ENCODE data around the gene PDS5B. TPM values are rescaled to one million over a fixed set of nuclear protein-coding genes. Genes with fewer than 3 reads are reported as not detected.

Gene PDS5B
- total and polyA plus RNA-seq, 10 of the 15 experiments (the other 5 are each of a cell fraction or from before 2014, with no cell fraction given): 15.4 to 55.3 (median 30.7) TPM

DNA sequence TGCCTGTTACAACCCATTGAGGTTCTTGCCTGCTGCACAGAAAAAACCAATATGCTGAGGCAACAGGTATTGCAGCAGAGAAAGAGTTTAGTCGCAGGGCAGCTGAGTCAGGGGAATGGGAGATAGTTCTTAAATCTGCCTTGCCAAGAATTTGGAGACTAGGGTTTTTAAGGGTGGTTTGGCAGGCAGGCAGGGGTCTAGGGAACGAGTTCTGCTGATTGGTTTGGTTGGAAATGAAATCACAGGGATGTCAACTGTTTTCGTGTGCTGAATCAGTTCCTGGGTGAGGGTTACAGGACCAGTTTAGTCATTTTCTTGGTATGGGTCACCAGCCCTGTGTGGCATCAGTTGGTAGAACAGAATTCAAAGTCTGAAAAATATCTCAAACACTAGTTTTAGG is 36.6 kb downstream of the PDS5B start (continued):
- TF ChIP-seq NKRF (conservative IDR thresholded peaks at IDR 0.05): no peak

- RAD21 ChIA-PET (ENCODE audit: unreplicated experiment): no interaction called here
- Histone ChIP-seq H3K79me2 (ENCODE audit: control insufficient read depth, insufficient read depth, low read length) (peaks cover 82% of the 10 kb centered on the region), H2AFZ (ENCODE audit: control insufficient read depth, low read depth, low read length) (no peak overlapping the region), H3K27ac (ENCODE audit: control insufficient read depth, insufficient read depth) (no peak overlapping the region), H3K36me3 (ENCODE audit: control insufficient read depth in 2 of 2, insufficient read depth in 2 of 2, low read length in 1 of 2) (no peaks in the 10 kb centered on the region; a peak in 1 of 4 replicates), H3K4me1 (ENCODE audit: control insufficient read depth, insufficient read depth, low read length) (no peaks in the 10 kb centered on the region), H3K4me3 (no peak overlapping the region), H3K9ac (ENCODE audit: control insufficient read depth, insufficient read depth, low read length) (no peak overlapping the region), H3K9me3 (replicated peaks; ENCODE audit: control insufficient read depth, insufficient read depth, low read length) (peaks cover 13% of the 10 kb centered on the region), H3K4me2 (ENCODE audit: control insufficient read depth, insufficient read depth) (no peak overlapping the region), H4K20me1 (ENCODE audit: control insufficient read depth, insufficient read depth) (no peaks in the 10 kb centered on the region; the same call in 1 of the 2 replicates), H3K27me3 (replicated peaks in 1 of 2; ENCODE audit: control insufficient read depth in 2 of 2, insufficient read depth in 2 of 2, low read length in 1 of 2) (no peaks in the 10 kb centered on the region)
- in situ Hi-C loops (cut with MboI): no loop called here
- ATAC-seq (no peak), FAIRE-seq (no peak), DNase-seq (ENCODE audit: low read depth, low spot score) (no peak)
- 100% methylated on average over 1 of the region's 1 CpG for WGBS (ENCODE audit: insufficient coverage, insufficient replicate concordance, low lambda C conversion rate, missing lambda C conversion rate)
- CTCF ChIA-PET: interaction anchor here (0.7 to 2.9 kb wide), 4 partner anchors 12 to 37 kb away, joined by 3 to 9 read pairs (median 4); no protein-coding TSS in a partner anchor
- SMC1A ChIA-PET (ENCODE audit: uncharacterized antibody, unreplicated experiment): interaction anchor here (0.9 to 1.9 kb wide), 5 partner anchors 11 to 36 kb away, joined by 3 to 4 read pairs (median 4); no protein-coding TSS in a partner anchor
- BruUV-seq (replicated peaks): no TSS peak
- intact Hi-C loops (cut with micrococcal nuclease; ENCODE audit: unreplicated experiment): no loop called here
- POLR2A ChIA-PET: interaction anchor here (1.5 kb wide), 1 partner anchor 15 kb away, joined by 3 read pairs; no protein-coding TSS in a partner anchor
- TF ChIP-seq PAX5 (IDR thresholded peaks at IDR 0.05; ENCODE audit: borderline replicate concordance, low read depth, low read length) (no peak), NR2F1 (conservative IDR thresholded peaks at IDR 0.05) (no peak), WRNIP1 (IDR thresholded peaks at IDR 0.05; ENCODE audit: borderline replicate concordance, low read depth, low read length) (no peak), CUX1 (IDR thresholded peaks at IDR 0.05; ENCODE audit: insufficient replicate concordance, low read depth, low read length) (no peak), TCF12 (IDR thresholded peaks at IDR 0.05; ENCODE audit: low read depth, low read length) (no peak), ATF7 (IDR thresholded peaks at IDR 0.05; ENCODE audit: low read depth) (no peak), RAD51 (IDR thresholded peaks at IDR 0.05) (no peak), BACH1 (IDR thresholded peaks at IDR 0.05; ENCODE audit: borderline replicate concordance) (no peak), NR2C2 (IDR thresholded peaks at IDR 0.05; ENCODE audit: borderline replicate concordance, control insufficient read depth, insufficient read length, low read depth) (no peak), ZNF207 (IDR thresholded peaks at IDR 0.05; ENCODE audit: borderline replicate concordance) (no peak), HDAC6 (IDR thresholded peaks at IDR 0.05; ENCODE audit: unreplicated experiment) (no peak), EED (IDR thresholded peaks at IDR 0.05; ENCODE audit: low read depth) (no peak), EP300 (IDR thresholded peaks at IDR 0.05; ENCODE audit: borderline replicate concordance in 1 of 2, control insufficient read depth in 1 of 2, low read depth in 2 of 2, low read length in 2 of 2) (no peak), MYB (IDR thresholded peaks at IDR 0.05; ENCODE audit: borderline replicate concordance, low read depth, low read length) (no peak), TBL1XR1 (IDR thresholded peaks at IDR 0.05; ENCODE audit: low read depth, low read length) (no peak), RBBP5 (conservative IDR thresholded peaks at IDR 0.05) (no peak)
These were observed 38.2 kb downstream of the PDS5B start for GRCh38 chr13:32624441-32624840.

Measured in GM12878 (cell line).